Measurements from ENCODE around the gene EOMES. TPM values are rescaled to one million over a fixed set of nuclear protein-coding genes. Genes with fewer than 3 reads are reported as not detected.
A peak's percentile ranks its signal among the peaks of the same experiment; 100 is the strongest.

The EOMES gene
- total RNA-seq, 5 donors from 2014 or later (not counting 1 experiment from before 2014, with no cell fraction given) = 6.2 to 22.8 (median 14.4) TPM

DNA sequence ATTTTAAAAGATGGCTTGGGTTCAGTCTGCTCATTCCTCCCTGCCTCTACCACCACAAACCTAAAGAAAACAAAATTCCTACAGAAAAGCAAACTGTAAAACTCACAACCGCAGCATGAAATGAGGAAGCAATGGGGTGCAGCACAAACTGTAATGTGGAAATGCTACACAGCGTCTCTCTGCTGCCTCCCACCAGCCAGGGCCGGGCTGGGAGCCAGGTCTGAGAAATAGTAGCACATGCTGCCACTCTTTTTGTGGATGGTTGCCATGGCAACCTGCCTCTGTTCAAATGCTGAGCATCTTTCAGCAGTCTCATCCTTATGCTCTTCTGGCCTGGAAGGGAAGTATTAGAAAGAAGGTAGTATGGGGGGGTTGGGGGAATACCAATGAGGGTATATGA is 55.4 kb downstream of the EOMES start:
- peaks cover 7 to 10% (median 9%) of the 10 kb centered on the region in 3 donors for H3K4me1 Mint-ChIP-seq
- ChIA-PET POLR2A (interaction anchor here in 1 of 2 donors (0.5 kb wide), 1 partner anchor 215 kb away, joined by 3 read pairs; no protein-coding TSS in a partner anchor), CTCF (interaction anchor here (0.5 to 1.5 kb wide), 3 partner anchors 15 to 568 kb away, joined by 3 to 10 read pairs (median 6); no protein-coding TSS in a partner anchor)
- Histone ChIP-seq H3K4me1 (ENCODE audit: control insufficient read depth in 1 of 2, extremely low read depth in 1 of 2, insufficient read depth in 2 of 2, low read length in 2 of 2) (peaks cover 0 to 5% of the 10 kb centered on the region in 2 experiments), H3K4me3 (ENCODE audit: control insufficient read depth in 1 of 2, extremely low read depth in 1 of 2, low read length in 1 of 2) (no peak overlapping the region), H3K9me3 (no peaks in the 10 kb centered on the region), H3K36me3 (ENCODE audit: control insufficient read depth in 2 of 2, extremely low read depth in 1 of 2, insufficient read depth in 1 of 2, low read length in 1 of 2) (no peaks in the 10 kb centered on the region), H3K27me3 (replicated peaks in 1 of 2; ENCODE audit: control insufficient read depth in 2 of 2, extremely low read depth in 1 of 2, insufficient read depth in 2 of 2, low read length in 1 of 2) (no peaks in the 10 kb centered on the region), H3K27ac (ENCODE audit: low read length) (no peak overlapping the region)
- peak overlapping the region in 1 of 2 donors; percentile 28 for H3K27ac Mint-ChIP-seq
- WGBS (ENCODE audit: insufficient coverage) = 48% methylated on average over 3 of the region's 3 CpGs
- DNase-seq = peak in 9 of 35 experiments; percentile 1 to 40 (median 12)
- H3K36me3 Mint-ChIP-seq = no peaks in the 10 kb centered on the region
- H3K27me3 Mint-ChIP-seq = no peaks in the 10 kb centered on the region
- peak in 2 of 4 experiments; percentile 46 to 49 for ATAC-seq (replicated peaks in 1 of 4)
- H3K4me3 Mint-ChIP-seq = no peak overlapping the region
- no peaks in the 10 kb centered on the region for H3K9me3 Mint-ChIP-seq

- Mint-ChIP-seq H3K27ac (peak overlapping the region; percentile 28 to 81), H3K4me3 (no peak overlapping the region), H3K36me3 (no peaks in the 10 kb centered on the region), H3K27me3 (no peaks in the 10 kb centered on the region), H3K4me1 (peaks cover 7 to 10% (median 9%) of the 10 kb centered on the region in 3 donors), H3K9me3 (no peaks in the 10 kb centered on the region)
- 25% methylated on average over 1 of the region's 1 CpG for WGBS (ENCODE audit: insufficient coverage)
- no peaks in the 10 kb centered on the region for H3K36me3 ChIP-seq (ENCODE audit: control insufficient read depth in 2 of 2, extremely low read depth in 1 of 2, insufficient read depth in 1 of 2, low read length in 1 of 2)
- DNase-seq = no peak
- H3K4me3 ChIP-seq (ENCODE audit: control insufficient read depth in 1 of 2, extremely low read depth in 1 of 2, low read length in 1 of 2) = no peak overlapping the region
- H3K27me3 ChIP-seq (replicated peaks in 1 of 2; ENCODE audit: control insufficient read depth in 2 of 2, extremely low read depth in 1 of 2, insufficient read depth in 2 of 2, low read length in 1 of 2) = no peaks in the 10 kb centered on the region
- H3K9me3 ChIP-seq = no peaks in the 10 kb centered on the region
- H3K4me1 ChIP-seq (ENCODE audit: control insufficient read depth in 1 of 2, extremely low read depth in 1 of 2, insufficient read depth in 2 of 2, low read length in 2 of 2) = peaks cover 0 to 5% of the 10 kb centered on the region in 2 experiments
- ATAC-seq (replicated peaks in 1 of 4) = peak in 1 of 4 experiments; percentile 19
- no peak overlapping the region for H3K27ac ChIP-seq (ENCODE audit: low read length)
- CTCF ChIA-PET = interaction anchor here (0.5 to 1.5 kb wide), 4 partner anchors 15 to 567 kb away, joined by 3 to 10 read pairs (median 5); no protein-coding TSS in a partner anchor
- POLR2A ChIA-PET = interaction anchor here in 1 of 2 donors (0.5 to 0.6 kb wide), 2 partner anchors 196 to 216 kb away, joined by 3 to 4 read pairs; no protein-coding TSS in a partner anchor
Observed at GRCh38 chr3:27666272-27666671, 55.9 kb downstream of the EOMES start.

Other genes with a start within 250 kb of the EOMES start
- gene SLC4A7, start 237.9 kb downstream of the EOMES start, total RNA-seq = 10 to 100 TPM; 47.4 to 66.4 (median 55.5) TPM

Data from T-cell (primary cell).